Spleen (tissue), 7 donors: ENCODE data around the gene USP54.

Experiments used
- POLR2A ChIP-seq, 3 donors: fragments of 450-650 bp; IDR thresholded peaks; one replicate each; pipeline ENCODE4 v1.5.1; 2017; ENCODE audit warnings: antibody characterized with exemption in 3 of 3, mild to moderate bottlenecking in 1 of 3
- POLR2AphosphoS5 ChIP-seq, 3 donors: sonication (generic); formaldehyde crosslinking; IDR thresholded peaks; one replicate each; pipeline ENCODE4 v1.5.1; 2017; ENCODE audit warnings: antibody characterized with exemption in 3 of 3
- TF ChIP-seq, protein P1 (sequence below), 11 experiments: fragments of 200-600 bp in 7 of 11; fragments of 450-650 bp in 4 of 11; sonication (generic) in 4 of 11; IDR thresholded peaks in 8 of 11; conservative IDR thresholded peaks in 3 of 11; 1 replicate in 7 of 11; 2 replicates in 4 of 11; pipeline versions ENCODE4 v1.4.0 to v1.8.0; 2016 to 2021; ENCODE audit warnings: antibody characterized with exemption in 11 of 11, inconsistent platforms in 4 of 11, mild to moderate bottlenecking in 1 of 11
- donor health status: DM: no; HTN: no; CAD: no; lungs with moderate emphysema.
- donor health status: DM: no; HTN: no; CAD: no.
- donor health status: DM: no; HTN: no; CAD: no.

DNA sequence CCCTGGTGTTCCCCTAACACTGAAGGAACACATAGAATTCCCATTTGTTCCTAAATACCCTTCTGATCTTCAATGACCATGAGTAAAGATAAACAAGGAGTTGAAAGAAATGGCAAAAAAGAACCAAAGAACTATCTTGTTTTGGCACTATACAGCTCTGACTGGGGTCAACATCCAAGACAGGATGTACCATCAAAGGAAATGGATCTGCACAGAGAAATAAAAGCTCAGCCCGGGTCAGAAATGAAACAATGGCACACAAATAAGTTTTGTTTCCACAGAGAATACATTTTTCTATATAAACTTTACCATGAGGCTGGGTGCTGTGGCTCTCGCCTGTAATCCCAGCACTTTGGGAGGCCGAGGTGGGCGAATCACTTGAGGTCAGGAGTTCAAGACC is 18.0 kb upstream of the USP54 start:
- TF ChIP-seq, protein P1, sequence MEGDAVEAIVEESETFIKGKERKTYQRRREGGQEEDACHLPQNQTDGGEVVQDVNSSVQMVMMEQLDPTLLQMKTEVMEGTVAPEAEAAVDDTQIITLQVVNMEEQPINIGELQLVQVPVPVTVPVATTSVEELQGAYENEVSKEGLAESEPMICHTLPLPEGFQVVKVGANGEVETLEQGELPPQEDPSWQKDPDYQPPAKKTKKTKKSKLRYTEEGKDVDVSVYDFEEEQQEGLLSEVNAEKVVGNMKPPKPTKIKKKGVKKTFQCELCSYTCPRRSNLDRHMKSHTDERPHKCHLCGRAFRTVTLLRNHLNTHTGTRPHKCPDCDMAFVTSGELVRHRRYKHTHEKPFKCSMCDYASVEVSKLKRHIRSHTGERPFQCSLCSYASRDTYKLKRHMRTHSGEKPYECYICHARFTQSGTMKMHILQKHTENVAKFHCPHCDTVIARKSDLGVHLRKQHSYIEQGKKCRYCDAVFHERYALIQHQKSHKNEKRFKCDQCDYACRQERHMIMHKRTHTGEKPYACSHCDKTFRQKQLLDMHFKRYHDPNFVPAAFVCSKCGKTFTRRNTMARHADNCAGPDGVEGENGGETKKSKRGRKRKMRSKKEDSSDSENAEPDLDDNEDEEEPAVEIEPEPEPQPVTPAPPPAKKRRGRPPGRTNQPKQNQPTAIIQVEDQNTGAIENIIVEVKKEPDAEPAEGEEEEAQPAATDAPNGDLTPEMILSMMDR (IDR thresholded peaks at IDR 0.05 in 8 of 11, conservative IDR thresholded peaks at IDR 0.05 in 3 of 11), result no peak
- no peak for TF ChIP-seq POLR2A (IDR thresholded peaks at IDR 0.05)
- TF ChIP-seq POLR2AphosphoS5 (IDR thresholded peaks at IDR 0.05), result no peak
